Mesendoderm (in vitro differentiated cells): Measurements from ENCODE around the gene IKZF4.

ENCODE experiments used
- DNase-seq: peaks from one replicate; pipeline ENCODE4 v3.0.0; 2013
- H2AK5ac ChIP-seq: 2 replicates; pipeline ENCODE4 v1.6.1; 2013; ENCODE audit warnings: low read length, inconsistent platforms
- H2BK120ac ChIP-seq: 2 replicates; pipeline ENCODE4 v1.6.1; 2013; ENCODE audit warnings: low read depth, mild to moderate bottlenecking, low read length, moderate library complexity, mixed read lengths
- H2BK15ac ChIP-seq: replicated peaks from 2 replicates; pipeline ENCODE4 v1.6.1; 2013; ENCODE audit warnings: low read depth, mild to moderate bottlenecking, moderate library complexity
- H2BK5ac ChIP-seq: 2 replicates; pipeline ENCODE4 v1.6.1; 2013; ENCODE audit warnings: low read length, inconsistent platforms
- H3K18ac ChIP-seq: 2 replicates; pipeline ENCODE4 v1.6.1; 2013; ENCODE audit warnings: mild to moderate bottlenecking, low read length, mixed read lengths
- H3K23ac ChIP-seq: one replicate; pipeline ENCODE4 v1.6.1; 2013; ENCODE audit warnings: low read length
- H3K27ac ChIP-seq: 2 replicates; pipeline ENCODE4 v1.5.1; 2013; ENCODE audit warnings: low read depth, mild to moderate bottlenecking, inconsistent platforms, low read length, moderate library complexity
- H3K27me3 ChIP-seq: 2 replicates; pipeline ENCODE4 v1.6.1; 2013; ENCODE audit warnings: low read length, control low read depth, mild to moderate bottlenecking, inconsistent platforms; ENCODE audit not compliant: insufficient read depth, poor library complexity
- H3K36me3 ChIP-seq: 2 replicates; pipeline ENCODE4 v1.6.1; 2013; ENCODE audit warnings: low read length, inconsistent platforms; ENCODE audit not compliant: control insufficient read depth, insufficient read depth
- H3K4ac ChIP-seq: one replicate; pipeline ENCODE4 v1.6.1; 2013; ENCODE audit warnings: low read depth, mild to moderate bottlenecking, low read length, moderate library complexity
- H3K4me1 ChIP-seq: 2 replicates; pipeline ENCODE4 v1.6.1; 2013; ENCODE audit warnings: low read depth, low read length, inconsistent platforms; ENCODE audit not compliant: control insufficient read depth
- H3K4me2 ChIP-seq: 2 replicates; pipeline ENCODE4 v1.6.1; 2013; ENCODE audit warnings: low read length
- H3K4me3 ChIP-seq: 2 replicates; pipeline ENCODE4 v1.5.1; 2013; ENCODE audit warnings: mild to moderate bottlenecking, low read length
- H3K56ac ChIP-seq: one replicate; pipeline ENCODE4 v1.6.1; 2013; ENCODE audit warnings: low read length
- H3K79me1 ChIP-seq: 2 replicates; pipeline ENCODE4 v1.6.1; 2013; ENCODE audit warnings: low read length, inconsistent platforms
- H3K79me2 ChIP-seq: 2 replicates; pipeline ENCODE4 v1.6.1; 2013; ENCODE audit warnings: mild to moderate bottlenecking, low read length; ENCODE audit not compliant: control insufficient read depth, insufficient read depth
- H3K9ac ChIP-seq: 2 replicates; pipeline ENCODE4 v1.6.1; 2013; ENCODE audit warnings: low read length, inconsistent platforms
- H4K5ac ChIP-seq: one replicate; pipeline ENCODE4 v1.6.1; 2013; ENCODE audit warnings: low read length
- H4K8ac ChIP-seq: one replicate; pipeline ENCODE4 v1.6.1; 2013; ENCODE audit warnings: low read depth, mild to moderate bottlenecking, control low read depth, low read length, moderate library complexity
- WGBS: extraction: QIAGEN DNeasy Blood & Tissue Kit; methylation state at CpG from one replicate; pipeline ENCODE4 v1.1.7; 2013; ENCODE audit warnings: low lambda C conversion rate, missing lambda C conversion rate; ENCODE audit not compliant: insufficient coverage; ENCODE audit errors: extremely low coverage; 5-methylcytosine and 5-hydroxymethylcytosine counted together

Gene IKZF4

GRCh38 chr12:56082382-56082781, 61.5 kb downstream of the IKZF4 start:
- Histone ChIP-seq H3K23ac (peak overlapping the region; percentile 2), H3K79me1 (peaks cover 5% of the 10 kb centered on the region), H3K36me3 (no peaks in the 10 kb centered on the region), H3K4me3 (no peak overlapping the region), H3K27ac (no peak overlapping the region), H2BK15ac (no peak overlapping the region), H4K5ac (no peak overlapping the region), H3K9ac (no peak overlapping the region), H4K8ac (no peak overlapping the region), H3K79me2 (peaks cover 15% of the 10 kb centered on the region), H3K27me3 (no peaks in the 10 kb centered on the region), H3K4me1 (peaks cover 6% of the 10 kb centered on the region), H2AK5ac (no peak overlapping the region), H3K4ac (no peak overlapping the region), H3K18ac (no peak overlapping the region), H3K4me2 (no peak overlapping the region), H3K56ac (no peak overlapping the region), H2BK5ac (no peak overlapping the region), H2BK120ac (no peak overlapping the region)
- no peak for DNase-seq
- WGBS = no CpG with 5 or more reads among the region's 2 CpGs

- Histone ChIP-seq H2BK15ac (no peak overlapping the region), H3K79me1 (peaks cover 5% of the 10 kb centered on the region), H2BK120ac (no peak overlapping the region), H2BK5ac (no peak overlapping the region), H3K23ac (no peak overlapping the region), H4K8ac (no peak overlapping the region), H3K27ac (no peak overlapping the region), H2AK5ac (no peak overlapping the region), H3K27me3 (no peaks in the 10 kb centered on the region), H3K79me2 (peaks cover 15% of the 10 kb centered on the region), H3K56ac (peak overlapping the region; percentile 2), H4K5ac (no peak overlapping the region), H3K9ac (no peak overlapping the region), H3K36me3 (no peaks in the 10 kb centered on the region), H3K4me2 (no peak overlapping the region), H3K4me3 (no peak overlapping the region), H3K4ac (no peak overlapping the region), H3K18ac (no peak overlapping the region), H3K4me1 (peaks cover 6% of the 10 kb centered on the region)
- WGBS = no CpG with 5 or more reads among the region's 3 CpGs
- no peak for DNase-seq
These were observed 62.1 kb downstream of the IKZF4 start for GRCh38 chr12:56082967-56083366.

- H2BK15ac ChIP-seq = no peak overlapping the region
- no peak overlapping the region for H4K5ac ChIP-seq
- no peak overlapping the region for H3K4me2 ChIP-seq
- H2BK5ac ChIP-seq = no peak overlapping the region
- no peaks in the 10 kb centered on the region for H3K27me3 ChIP-seq
- no peak overlapping the region for H3K56ac ChIP-seq
- no peak overlapping the region for H3K4ac ChIP-seq
- H4K8ac ChIP-seq = no peak overlapping the region
- H3K4me1 ChIP-seq = peaks cover 6% of the 10 kb centered on the region
- no peak overlapping the region for H3K27ac ChIP-seq
- peak; percentile 71 for DNase-seq
- no peak overlapping the region for H2AK5ac ChIP-seq
- H3K79me1 ChIP-seq = peaks cover 5% of the 10 kb centered on the region
- H3K18ac ChIP-seq = no peak overlapping the region
- peaks cover 15% of the 10 kb centered on the region for H3K79me2 ChIP-seq
- no peak overlapping the region for H3K9ac ChIP-seq
- no CpG with 5 or more reads among the region's 15 CpGs for WGBS
- no peak overlapping the region for H2BK120ac ChIP-seq
- H3K36me3 ChIP-seq = no peaks in the 10 kb centered on the region
- H3K23ac ChIP-seq = no peak overlapping the region
- no peak overlapping the region for H3K4me3 ChIP-seq
These were observed 64.2 kb downstream of the IKZF4 start for GRCh38 chr12:56084958-56085543.

GRCh38 chr12:56086096-56086495, 65.3 kb downstream of the IKZF4 start:
- H3K27ac ChIP-seq = no peak overlapping the region
- no peak overlapping the region for H3K56ac ChIP-seq
- no peak overlapping the region for H2BK5ac ChIP-seq
- peaks cover 5% of the 10 kb centered on the region for H3K79me1 ChIP-seq
- no peak overlapping the region for H3K18ac ChIP-seq
- no peak overlapping the region for H3K23ac ChIP-seq
- no peak overlapping the region for H2BK15ac ChIP-seq
- H3K79me2 ChIP-seq = peaks cover 14% of the 10 kb centered on the region
- H3K4me1 ChIP-seq = peaks cover 4% of the 10 kb centered on the region
- WGBS = no CpG with 5 or more reads among the region's 3 CpGs
- no peak overlapping the region for H3K9ac ChIP-seq
- H2BK120ac ChIP-seq = no peak overlapping the region
- H3K27me3 ChIP-seq = no peaks in the 10 kb centered on the region
- H2AK5ac ChIP-seq = no peak overlapping the region
- no peak overlapping the region for H3K4me2 ChIP-seq
- DNase-seq = peak; percentile 42
- no peak overlapping the region for H4K5ac ChIP-seq
- H3K36me3 ChIP-seq = no peaks in the 10 kb centered on the region
- no peak overlapping the region for H3K4me3 ChIP-seq
- H4K8ac ChIP-seq = no peak overlapping the region
- no peak overlapping the region for H3K4ac ChIP-seq

GRCh38 chr12:56086608-56087007, 65.8 kb downstream of the IKZF4 start:
- Histone ChIP-seq H3K4ac (no peak overlapping the region), H3K4me1 (no peaks in the 10 kb centered on the region), H3K9ac (no peak overlapping the region), H3K23ac (no peak overlapping the region), H2BK15ac (no peak overlapping the region), H3K79me1 (peaks cover 3% of the 10 kb centered on the region), H3K4me3 (no peak overlapping the region), H2BK5ac (no peak overlapping the region), H4K8ac (no peak overlapping the region), H3K36me3 (no peaks in the 10 kb centered on the region), H2AK5ac (no peak overlapping the region), H2BK120ac (no peak overlapping the region), H3K18ac (no peak overlapping the region), H4K5ac (no peak overlapping the region), H3K4me2 (no peak overlapping the region), H3K56ac (no peak overlapping the region), H3K27me3 (no peaks in the 10 kb centered on the region), H3K27ac (no peak overlapping the region), H3K79me2 (peaks cover 9% of the 10 kb centered on the region)
- no CpG with 5 or more reads among the region's 6 CpGs for WGBS
- DNase-seq = peak; percentile 18

GRCh38 chr12:56087220-56087619, 66.4 kb downstream of the IKZF4 start:
- H3K4me2 ChIP-seq = no peak overlapping the region
- H2BK120ac ChIP-seq = no peak overlapping the region
- H3K18ac ChIP-seq = no peak overlapping the region
- no peak overlapping the region for H4K5ac ChIP-seq
- H3K27me3 ChIP-seq = no peaks in the 10 kb centered on the region
- no peak overlapping the region for H4K8ac ChIP-seq
- peaks cover 4% of the 10 kb centered on the region for H3K79me2 ChIP-seq
- H3K9ac ChIP-seq = no peak overlapping the region
- no peak overlapping the region for H3K23ac ChIP-seq
- H3K36me3 ChIP-seq = no peaks in the 10 kb centered on the region
- H3K27ac ChIP-seq = no peak overlapping the region
- no peak overlapping the region for H2BK5ac ChIP-seq
- H2BK15ac ChIP-seq = no peak overlapping the region
- H3K4me1 ChIP-seq = no peaks in the 10 kb centered on the region
- no peak overlapping the region for H2AK5ac ChIP-seq
- H3K4ac ChIP-seq = no peak overlapping the region
- H3K56ac ChIP-seq = no peak overlapping the region
- H3K4me3 ChIP-seq = no peak overlapping the region
- peaks cover 3% of the 10 kb centered on the region for H3K79me1 ChIP-seq
- DNase-seq = no peak
- WGBS = no CpG with 5 or more reads among the region's 6 CpGs
